Stimulated activated naive CD8-positive, alpha-beta T cell treated with anti-CD3 and anti-CD28 coated beads, Interleukin-15, Interleukin-2, amounts not matched to agents 100 ng/mL and 50 ng/mL, for 24 hours (primary cell): ENCODE results near the gene ARHGAP26.

Experiments
- H3K27ac Mint-ChIP-seq: one replicate; pipeline ENCODE4 v1.8.0; 2021; ENCODE audit warnings: mild to moderate bottlenecking, mixed read lengths
- H3K27me3 Mint-ChIP-seq: one replicate; pipeline ENCODE4 v1.8.0; 2021; ENCODE audit warnings: mixed read lengths
- H3K36me3 Mint-ChIP-seq: one replicate; pipeline ENCODE4 v1.8.0; 2021; ENCODE audit warnings: low read depth, mixed read lengths
- H3K4me1 Mint-ChIP-seq: one replicate; pipeline ENCODE4 v1.8.0; 2021; ENCODE audit warnings: low read depth, mixed read lengths
- H3K4me3 Mint-ChIP-seq: one replicate; pipeline ENCODE4 v1.8.0; 2021; ENCODE audit warnings: mild to moderate bottlenecking, mixed read lengths
- H3K9me3 Mint-ChIP-seq: one replicate; pipeline ENCODE4 v1.8.0; 2021; ENCODE audit warnings: mixed read lengths

ARHGAP26 gene

GRCh38 chr5:143213851-143214363 lies 443.7 kb downstream of the ARHGAP26 start:
- Mint-ChIP-seq H3K9me3 (peaks cover 4% of the 10 kb centered on the region), H3K4me3 (peak overlapping the region; percentile 18), H3K27ac (peak overlapping the region; percentile 43), H3K27me3 (no peaks in the 10 kb centered on the region), H3K4me1 (peaks cover 41% of the 10 kb centered on the region), H3K36me3 (peaks cover 20% of the 10 kb centered on the region)

- no peaks in the 10 kb centered on the region for H3K27me3 Mint-ChIP-seq
- no peak overlapping the region for H3K4me3 Mint-ChIP-seq
- peaks cover 16% of the 10 kb centered on the region for H3K36me3 Mint-ChIP-seq
- H3K27ac Mint-ChIP-seq: no peak overlapping the region
- H3K4me1 Mint-ChIP-seq: peaks cover 41% of the 10 kb centered on the region
- no peaks in the 10 kb centered on the region for H3K9me3 Mint-ChIP-seq
Measured at GRCh38 chr5:143214458-143214857, 444.3 kb downstream of the ARHGAP26 start.

- Mint-ChIP-seq H3K27me3 (no peaks in the 10 kb centered on the region), H3K4me1 (peaks cover 43% of the 10 kb centered on the region), H3K4me3 (no peak overlapping the region), H3K9me3 (no peaks in the 10 kb centered on the region), H3K27ac (no peak overlapping the region), H3K36me3 (peaks cover 15% of the 10 kb centered on the region)
Measured at GRCh38 chr5:143214890-143215289, 444.7 kb downstream of the ARHGAP26 start.

GRCh38 chr5:143215690-143216089 lies 445.5 kb downstream of the ARHGAP26 start:
- Mint-ChIP-seq H3K27me3 (no peaks in the 10 kb centered on the region), H3K4me1 (peaks cover 51% of the 10 kb centered on the region), H3K9me3 (no peaks in the 10 kb centered on the region), H3K27ac (no peak overlapping the region), H3K36me3 (peaks cover 12% of the 10 kb centered on the region), H3K4me3 (no peak overlapping the region)

GRCh38 chr5:143216211-143216610 lies 446.0 kb downstream of the ARHGAP26 start:
- H3K4me3 Mint-ChIP-seq: no peak overlapping the region
- H3K27ac Mint-ChIP-seq: peak overlapping the region; percentile 28
- no peaks in the 10 kb centered on the region for H3K9me3 Mint-ChIP-seq

GRCh38 chr5:143217065-143217803 lies 447.1 kb downstream of the ARHGAP26 start:
- H3K27me3 Mint-ChIP-seq: no peaks in the 10 kb centered on the region
- H3K4me3 Mint-ChIP-seq: no peak overlapping the region
- peak overlapping the region; percentile 68 for H3K27ac Mint-ChIP-seq
- peaks cover 66% of the 10 kb centered on the region for H3K4me1 Mint-ChIP-seq
- H3K36me3 Mint-ChIP-seq: peaks cover 12% of the 10 kb centered on the region
- no peaks in the 10 kb centered on the region for H3K9me3 Mint-ChIP-seq

More at GRCh38 chr5:143216211-143216610, 446.0 kb downstream of the ARHGAP26 start:
- H3K4me1 Mint-ChIP-seq: peaks cover 56% of the 10 kb centered on the region
- no peaks in the 10 kb centered on the region for H3K27me3 Mint-ChIP-seq
- H3K36me3 Mint-ChIP-seq: peaks cover 12% of the 10 kb centered on the region

- H3K36me3 Mint-ChIP-seq: peaks cover 12% of the 10 kb centered on the region
- H3K4me1 Mint-ChIP-seq: peaks cover 72% of the 10 kb centered on the region
- H3K9me3 Mint-ChIP-seq: no peaks in the 10 kb centered on the region
- H3K4me3 Mint-ChIP-seq: no peak overlapping the region
- H3K27me3 Mint-ChIP-seq: no peaks in the 10 kb centered on the region
- H3K27ac Mint-ChIP-seq: peak overlapping the region; percentile 68
Measured at GRCh38 chr5:143217804-143218160, 447.6 kb downstream of the ARHGAP26 start.

- Mint-ChIP-seq H3K4me1 (peaks cover 77% of the 10 kb centered on the region), H3K36me3 (peaks cover 16% of the 10 kb centered on the region), H3K4me3 (no peak overlapping the region), H3K27ac (no peak overlapping the region), H3K27me3 (no peaks in the 10 kb centered on the region), H3K9me3 (no peaks in the 10 kb centered on the region)
Measured at GRCh38 chr5:143218517-143219170, 448.5 kb downstream of the ARHGAP26 start.

GRCh38 chr5:143219696-143220095 lies 449.5 kb downstream of the ARHGAP26 start:
- no peak overlapping the region for H3K4me3 Mint-ChIP-seq
- H3K4me1 Mint-ChIP-seq: peaks cover 78% of the 10 kb centered on the region
- H3K9me3 Mint-ChIP-seq: no peaks in the 10 kb centered on the region
- no peaks in the 10 kb centered on the region for H3K27me3 Mint-ChIP-seq
- peaks cover 19% of the 10 kb centered on the region for H3K36me3 Mint-ChIP-seq
- H3K27ac Mint-ChIP-seq: no peak overlapping the region

GRCh38 chr5:143220748-143221251 lies 450.6 kb downstream of the ARHGAP26 start:
- Mint-ChIP-seq H3K27ac (peak overlapping the region; percentile 86), H3K4me3 (no peak overlapping the region)

GRCh38 chr5:143222287-143223231 lies 452.4 kb downstream of the ARHGAP26 start:
- Mint-ChIP-seq H3K27ac (peak overlapping the region; percentile 86), H3K4me3 (peak overlapping the region; percentile 47), H3K36me3 (peaks cover 10% of the 10 kb centered on the region), H3K9me3 (no peaks in the 10 kb centered on the region), H3K4me1 (peaks cover 57% of the 10 kb centered on the region), H3K27me3 (no peaks in the 10 kb centered on the region)

More at GRCh38 chr5:143220748-143221251, 450.6 kb downstream of the ARHGAP26 start:
- Mint-ChIP-seq H3K9me3 (no peaks in the 10 kb centered on the region), H3K36me3 (peaks cover 11% of the 10 kb centered on the region), H3K4me1 (peaks cover 71% of the 10 kb centered on the region), H3K27me3 (no peaks in the 10 kb centered on the region)

- no peak overlapping the region for H3K4me3 Mint-ChIP-seq
- H3K36me3 Mint-ChIP-seq: peaks cover 10% of the 10 kb centered on the region
- H3K9me3 Mint-ChIP-seq: no peaks in the 10 kb centered on the region
- H3K27ac Mint-ChIP-seq: no peak overlapping the region
- H3K27me3 Mint-ChIP-seq: no peaks in the 10 kb centered on the region
- H3K4me1 Mint-ChIP-seq: peaks cover 69% of the 10 kb centered on the region
Measured at GRCh38 chr5:143224672-143225071, 454.5 kb downstream of the ARHGAP26 start.

GRCh38 chr5:143225511-143225910 lies 455.3 kb downstream of the ARHGAP26 start:
- Mint-ChIP-seq H3K27me3 (no peaks in the 10 kb centered on the region), H3K27ac (no peak overlapping the region), H3K4me1 (peaks cover 70% of the 10 kb centered on the region), H3K9me3 (no peaks in the 10 kb centered on the region), H3K36me3 (peaks cover 10% of the 10 kb centered on the region), H3K4me3 (no peak overlapping the region)

GRCh38 chr5:143226361-143226760 lies 456.2 kb downstream of the ARHGAP26 start:
- Mint-ChIP-seq H3K27me3 (no peaks in the 10 kb centered on the region), H3K36me3 (peaks cover 10% of the 10 kb centered on the region), H3K9me3 (no peaks in the 10 kb centered on the region), H3K4me1 (peaks cover 70% of the 10 kb centered on the region), H3K4me3 (no peak overlapping the region), H3K27ac (no peak overlapping the region)
